COR-L47 (cell line): ENCODE measurements around the gene GLT8D2.

Source experiments
- DNase-seq: peaks from one replicate; lab custom pipeline; 2025; lab: John Stamatoyannopoulos, UW

GLT8D2 gene, protein sequence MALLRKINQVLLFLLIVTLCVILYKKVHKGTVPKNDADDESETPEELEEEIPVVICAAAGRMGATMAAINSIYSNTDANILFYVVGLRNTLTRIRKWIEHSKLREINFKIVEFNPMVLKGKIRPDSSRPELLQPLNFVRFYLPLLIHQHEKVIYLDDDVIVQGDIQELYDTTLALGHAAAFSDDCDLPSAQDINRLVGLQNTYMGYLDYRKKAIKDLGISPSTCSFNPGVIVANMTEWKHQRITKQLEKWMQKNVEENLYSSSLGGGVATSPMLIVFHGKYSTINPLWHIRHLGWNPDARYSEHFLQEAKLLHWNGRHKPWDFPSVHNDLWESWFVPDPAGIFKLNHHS

DNA sequence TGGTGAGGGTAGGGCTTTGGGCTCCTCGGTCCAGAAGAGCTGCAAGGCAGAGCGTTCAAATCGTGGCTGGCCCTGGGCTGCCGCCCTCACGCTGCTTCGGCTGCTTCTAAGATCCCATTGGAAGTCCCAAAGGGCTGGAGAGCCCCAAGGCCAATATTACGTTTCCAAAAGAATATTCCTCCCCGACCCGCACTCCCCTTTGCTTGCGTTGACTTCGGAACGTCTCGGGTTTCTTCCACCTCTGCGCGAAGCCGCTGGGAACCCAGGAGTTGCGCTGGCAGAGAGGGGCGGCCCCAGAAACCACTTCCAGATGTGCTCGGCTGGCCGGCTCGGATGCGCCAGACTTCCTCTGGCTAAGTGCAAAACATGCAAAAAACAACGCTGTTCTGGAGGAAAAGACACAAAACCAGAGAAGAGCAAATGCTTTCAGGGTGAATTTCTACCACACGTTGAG lies at the start of gene GLT8D2:
Gene GLT8D2 (minus strand): TSS at position 285 of the 454 bp plus-strand sequence. CDS start 30,539 bp downstream, outside the sequence.
- DNase-seq: no peak

DNA sequence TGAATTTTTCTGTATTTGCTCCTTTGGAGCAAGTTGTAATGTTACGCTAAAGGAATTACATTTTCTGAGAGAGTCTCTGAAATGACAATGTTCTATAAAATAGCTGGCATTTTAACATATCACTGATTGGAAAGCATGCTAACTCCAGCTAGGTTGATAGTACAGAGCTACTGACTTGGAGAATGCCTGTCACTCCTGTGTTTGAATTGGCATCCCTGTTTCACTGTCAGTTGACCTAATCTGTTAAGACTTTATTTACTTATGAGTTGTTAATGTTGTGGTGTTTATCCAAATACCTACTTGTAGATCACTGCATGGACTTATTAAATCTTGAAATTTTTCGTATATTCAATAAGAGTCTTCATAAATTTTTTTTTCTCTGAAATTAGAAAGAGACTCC lies 48.0 kb upstream of the GLT8D2 start:
- no peak for DNase-seq

DNA sequence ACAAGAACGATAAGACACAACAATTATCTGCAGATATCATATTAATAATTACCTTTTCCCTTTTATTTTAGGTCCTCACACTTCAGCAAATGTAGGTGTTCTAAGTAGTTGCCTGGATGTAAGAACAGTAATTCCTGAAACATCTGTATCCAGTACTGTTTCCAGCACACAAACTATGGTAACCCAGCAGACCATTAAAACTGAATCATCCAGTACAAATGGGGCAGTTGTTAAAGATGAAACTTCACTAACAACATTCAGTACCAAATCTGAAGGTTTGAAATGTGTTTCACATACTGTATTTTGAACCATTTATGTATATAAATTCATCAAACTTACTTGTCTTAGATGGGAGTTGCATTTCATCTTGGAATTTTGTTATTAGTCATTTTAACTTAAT lies 45.3 kb upstream of the GLT8D2 start:
- no peak for DNase-seq

- DNase-seq: no peak
These were observed 44.3 kb upstream of the GLT8D2 start for GRCh38 chr12:104094284-104094683.

DNA sequence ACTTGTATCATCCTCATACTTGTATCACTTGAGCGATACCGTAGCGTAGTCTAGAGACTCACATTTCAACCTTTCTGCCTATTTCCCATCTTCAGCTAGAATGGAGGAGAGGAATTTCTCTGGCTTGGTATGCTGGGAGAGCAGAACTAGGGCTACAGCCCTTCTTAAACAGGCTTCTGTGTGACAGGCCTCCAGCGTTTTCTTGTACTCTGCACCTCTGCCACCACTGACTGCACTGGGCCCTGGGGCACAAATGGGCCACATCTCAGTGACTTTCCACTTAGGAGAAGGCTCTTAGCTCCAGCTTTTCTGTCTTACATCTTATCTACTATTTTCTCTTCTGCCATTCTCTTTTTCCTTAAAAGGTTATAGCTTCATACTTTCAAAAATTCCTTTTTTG lies 41.1 kb upstream of the GLT8D2 start:
- DNase-seq: no peak

GRCh38 chr12:104090685-104091084 lies 40.7 kb upstream of the GLT8D2 start:
- no peak for DNase-seq

GRCh38 chr12:104083769-104084475 lies 33.9 kb upstream of the GLT8D2 start:
- no peak for DNase-seq

GRCh38 chr12:104080764-104081163 lies 30.8 kb upstream of the GLT8D2 start:
- DNase-seq: no peak

DNA sequence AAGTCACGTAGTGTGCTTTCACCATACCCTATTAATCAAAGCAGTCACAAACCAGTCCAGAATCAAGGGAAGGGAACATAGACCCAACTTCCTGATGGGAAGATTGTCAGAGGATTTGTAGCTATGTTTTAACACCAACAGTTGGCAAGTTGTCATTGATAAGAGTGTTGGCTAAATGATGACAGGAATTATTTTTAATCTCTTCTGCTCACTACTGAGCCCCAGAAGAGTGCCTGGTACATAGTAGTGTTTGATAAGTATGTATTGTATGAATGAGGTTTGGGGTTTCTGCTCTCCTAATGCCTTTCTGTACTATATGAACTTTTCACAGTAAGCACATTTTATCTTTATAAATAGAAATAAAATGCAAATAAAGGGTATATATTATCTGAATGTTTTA lies 29.0 kb upstream of the GLT8D2 start:
- DNase-seq: no peak

- DNase-seq: no peak
These were observed 23.7 kb upstream of the GLT8D2 start for GRCh38 chr12:104073699-104074098.

GRCh38 chr12:104072099-104072498 lies 22.1 kb upstream of the GLT8D2 start:
- DNase-seq: no peak

GRCh38 chr12:104064842-104065427 lies 14.9 kb upstream of the GLT8D2 start:
- no peak for DNase-seq

DNA sequence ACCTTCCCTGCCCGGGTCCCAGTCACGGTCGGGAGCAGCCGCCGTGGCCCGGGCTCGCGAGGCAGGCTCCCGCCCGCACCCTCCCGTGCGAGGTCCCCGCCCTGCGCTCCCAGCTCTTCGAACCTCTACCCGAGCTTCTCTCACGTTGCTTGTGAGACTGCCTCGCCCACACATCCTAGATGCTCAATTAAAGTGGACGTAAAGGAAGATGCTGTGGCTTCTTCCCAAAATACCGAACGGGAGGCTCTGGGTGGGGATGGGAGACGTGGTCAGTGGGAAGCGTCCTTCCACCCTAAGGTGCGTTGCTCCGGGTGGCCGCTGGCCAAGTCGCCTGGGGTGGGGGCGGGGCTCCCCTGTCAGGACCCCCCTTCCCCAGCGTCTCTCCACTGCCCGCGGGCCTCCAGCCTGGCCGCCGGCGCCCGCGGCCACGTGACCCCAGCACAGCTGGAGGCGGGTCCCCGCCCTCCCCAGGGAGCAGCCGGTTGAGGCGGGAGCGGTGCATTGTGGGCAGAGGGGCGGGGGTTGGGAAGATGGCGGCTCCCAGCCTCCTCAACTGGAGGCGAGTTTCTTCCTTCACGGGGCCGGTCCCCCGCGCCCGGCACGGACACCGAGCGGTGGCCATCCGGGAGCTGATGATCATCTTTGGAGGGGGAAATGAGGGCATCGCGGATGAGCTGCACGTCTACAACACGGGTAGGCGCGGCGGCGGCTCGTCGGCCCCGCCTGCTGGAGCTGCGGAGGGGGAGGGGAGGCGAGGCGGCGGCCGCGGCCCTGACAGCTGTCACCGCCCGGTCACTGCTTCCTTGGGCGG lies 14.2 kb upstream of the GLT8D2 start, which contains the start of gene HCFC2:
Gene HCFC2 (plus strand): TSS at position 501 of the 811 bp plus-strand sequence. CDS start 30 bp downstream, at position 531.
- DNase-seq: peak; percentile 82

- DNase-seq: peak; percentile 18
These were observed 13.7 kb upstream of the GLT8D2 start for GRCh38 chr12:104063712-104064030.

DNA sequence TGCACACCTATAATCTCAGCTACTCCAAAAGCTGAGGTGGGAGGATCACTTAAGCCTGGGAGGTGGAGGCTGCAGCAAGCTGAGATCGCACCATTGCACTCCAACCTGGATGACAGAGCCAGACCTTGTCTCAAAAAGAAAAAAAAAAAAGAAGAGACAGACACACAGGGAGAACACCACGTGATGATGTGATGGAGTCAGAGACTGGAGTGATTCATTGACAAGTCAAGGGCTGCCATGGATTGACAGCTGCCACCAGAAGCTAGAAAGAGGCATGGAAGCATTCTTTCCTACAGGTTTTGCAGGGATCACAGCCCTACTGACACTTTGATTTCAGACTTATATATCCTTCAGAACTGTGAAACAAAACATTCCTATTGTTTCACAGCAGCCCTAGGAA lies 10.8 kb upstream of the GLT8D2 start:
- no peak for DNase-seq

DNA sequence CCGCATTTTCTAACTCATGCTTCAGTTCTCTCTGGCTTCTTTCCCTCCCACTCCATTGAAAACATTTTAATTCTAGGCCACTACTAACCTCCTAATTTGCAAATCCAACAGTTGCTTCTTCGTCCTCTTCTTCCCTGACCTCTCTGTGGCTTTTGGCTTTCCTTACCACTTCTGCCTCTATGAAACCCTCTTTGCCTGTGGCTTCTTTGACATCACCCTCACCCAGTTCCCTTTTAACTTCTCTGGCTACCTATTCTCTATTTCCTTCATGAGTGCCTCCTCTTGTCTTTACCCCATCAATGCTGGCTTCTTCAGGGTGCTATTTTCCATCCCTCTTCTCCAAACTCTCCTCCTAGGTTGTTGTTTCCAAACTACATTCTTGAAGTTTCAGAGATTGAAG lies 10.0 kb upstream of the GLT8D2 start:
- no peak for DNase-seq

- DNase-seq: no peak
These were observed 8.8 kb upstream of the GLT8D2 start for GRCh38 chr12:104058802-104059201.

- DNase-seq: peak; percentile 9
These were observed 7.8 kb upstream of the GLT8D2 start for GRCh38 chr12:104057771-104058197.

- DNase-seq: peak; percentile 52
These were observed 6.5 kb upstream of the GLT8D2 start for GRCh38 chr12:104056419-104056972.

GRCh38 chr12:104055686-104056388 lies 5.8 kb upstream of the GLT8D2 start:
- DNase-seq: peak; percentile 73

- no peak for DNase-seq
These were observed 4.8 kb upstream of the GLT8D2 start for GRCh38 chr12:104054681-104055346.
